ENCODE data around the gene CIZ1. TPM values are rescaled to one million over a fixed set of nuclear protein-coding genes. Genes with fewer than 3 reads are reported as not detected.
"Not testable (repeated sequence)": the region's sequence is repeated elsewhere in the genome, so short reads cannot be mapped to it uniquely, and the experiment has no call there.

Gene CIZ1
- total RNA-seq, 1 donor from 2014 or later = 75.3 TPM

GRCh38 chr9:128201441-128202369 lies 10.3 kb upstream of the CIZ1 start:
- ATAC-seq (ENCODE audit: poor library complexity) = no peak
- intact Hi-C loops (cut with DNase I) = no loop called here
- no peak for DNase-seq

- no peak for ATAC-seq (ENCODE audit: poor library complexity)
- intact Hi-C loops (cut with DNase I) = no loop called here
- no peak for DNase-seq
Observed at GRCh38 chr9:128193469-128194096, 2.2 kb upstream of the CIZ1 start.

DNA sequence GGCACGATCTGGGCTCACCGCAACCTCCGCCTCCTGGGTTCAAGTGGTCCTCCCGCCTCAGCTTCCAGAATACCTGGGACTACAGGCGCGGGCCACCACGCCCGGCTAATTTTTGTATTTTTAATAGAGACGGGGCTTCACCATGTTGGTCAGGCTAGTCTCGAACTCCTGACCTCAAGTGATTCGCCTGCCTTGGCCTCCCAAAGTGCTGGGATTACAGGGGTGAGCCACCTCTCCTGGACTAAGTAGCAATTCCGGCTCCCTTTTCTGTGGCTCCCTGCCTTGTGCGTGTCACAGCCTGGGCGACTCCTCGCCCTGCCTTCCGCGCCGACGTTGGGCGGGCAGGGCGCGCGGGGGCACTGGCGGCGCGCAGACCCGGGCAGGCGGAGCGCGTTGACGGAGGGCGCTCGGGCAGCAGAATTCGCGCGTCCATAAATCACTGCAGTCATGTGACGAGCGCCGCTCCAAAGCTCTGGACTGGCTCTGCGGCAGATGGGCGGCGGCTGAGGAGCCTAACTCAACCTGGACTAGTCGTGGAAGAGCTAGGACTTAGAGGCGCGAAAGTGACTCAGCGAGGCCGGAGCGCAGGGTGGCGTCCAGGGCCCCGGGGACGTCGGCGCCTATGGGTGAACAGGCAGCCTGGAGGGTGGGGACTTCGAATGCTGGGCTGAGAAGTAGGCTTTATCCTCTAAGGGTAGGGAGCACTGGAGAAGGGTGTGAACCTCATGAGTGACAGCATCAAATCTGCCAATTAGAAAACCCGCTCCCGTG lies 1.4 kb upstream of the CIZ1 start:
- peak; percentile 82 for DNase-seq
- intact Hi-C loops (cut with DNase I) = no loop called here
- peak; percentile 72 for ATAC-seq (ENCODE audit: poor library complexity)

DNA sequence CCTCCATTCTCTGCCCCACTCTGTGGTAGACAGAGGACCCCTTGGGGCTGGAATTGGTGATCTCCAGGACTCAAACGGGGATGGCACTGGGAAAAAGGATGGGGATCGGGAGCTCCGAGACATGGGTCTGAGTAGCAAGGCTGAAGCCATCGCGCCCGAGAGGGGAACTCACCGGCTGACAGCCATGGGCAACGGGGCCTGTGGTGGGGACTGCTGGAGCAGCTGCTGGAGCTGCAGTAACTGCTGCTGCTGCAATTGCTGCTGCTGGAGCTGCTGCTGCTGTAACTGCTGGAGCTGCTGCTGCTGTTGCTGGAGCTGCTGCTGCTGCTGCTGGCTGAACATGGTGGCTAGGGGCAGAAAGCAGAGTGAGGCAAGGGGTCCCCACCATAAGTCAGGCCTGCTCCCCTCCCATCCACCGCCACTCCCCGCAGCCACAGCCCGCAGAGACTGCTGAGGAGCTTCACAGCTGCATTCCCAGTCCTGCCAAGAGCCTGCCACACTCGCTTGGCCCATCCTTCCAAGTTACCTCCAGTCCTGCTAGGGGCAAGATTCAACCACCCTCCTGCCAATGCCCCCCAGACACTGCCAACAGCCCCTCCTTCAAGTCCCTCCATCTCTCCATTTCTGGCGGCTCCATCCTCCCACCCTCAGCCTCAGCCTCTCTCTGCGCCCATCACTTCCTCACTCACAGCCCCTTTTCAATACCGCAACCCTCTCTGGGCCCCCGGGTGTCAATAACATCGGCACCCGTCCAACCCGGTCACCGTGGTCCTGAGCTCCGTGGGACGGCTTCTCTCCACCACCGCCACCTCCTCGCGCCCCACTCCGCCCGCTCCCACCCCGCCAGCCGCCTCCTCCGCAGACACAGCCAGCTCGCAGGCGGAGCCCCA lies 611 bp downstream of the CIZ1 start:
- intact Hi-C loops (cut with DNase I) = no loop called here
- DNase-seq = no peak
- ATAC-seq (ENCODE audit: poor library complexity) = peak; percentile 27

DNA sequence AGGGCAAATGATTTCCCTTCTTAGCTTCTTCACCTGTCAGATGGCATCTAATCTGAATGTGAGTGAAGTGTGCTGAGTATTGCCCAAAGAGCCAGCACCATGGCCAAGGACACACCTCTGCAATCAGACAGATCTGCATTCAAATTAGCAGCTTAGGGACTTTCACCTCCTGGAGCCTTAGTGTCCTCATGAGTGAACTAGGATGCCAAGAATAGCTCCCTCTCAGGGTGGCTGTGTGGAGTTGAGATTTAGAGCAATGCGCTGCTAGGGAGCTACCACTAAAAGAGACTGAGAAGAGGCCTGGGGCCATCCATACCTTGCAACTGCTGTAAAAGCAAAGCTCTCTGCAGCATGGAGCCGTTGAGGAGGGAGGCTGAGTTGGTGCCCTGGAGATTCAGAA lies 1.4 kb downstream of the CIZ1 start:
- ATAC-seq (ENCODE audit: poor library complexity) (no peak), DNase-seq (no peak)
- intact Hi-C loops (cut with DNase I) = no loop called here

DNA sequence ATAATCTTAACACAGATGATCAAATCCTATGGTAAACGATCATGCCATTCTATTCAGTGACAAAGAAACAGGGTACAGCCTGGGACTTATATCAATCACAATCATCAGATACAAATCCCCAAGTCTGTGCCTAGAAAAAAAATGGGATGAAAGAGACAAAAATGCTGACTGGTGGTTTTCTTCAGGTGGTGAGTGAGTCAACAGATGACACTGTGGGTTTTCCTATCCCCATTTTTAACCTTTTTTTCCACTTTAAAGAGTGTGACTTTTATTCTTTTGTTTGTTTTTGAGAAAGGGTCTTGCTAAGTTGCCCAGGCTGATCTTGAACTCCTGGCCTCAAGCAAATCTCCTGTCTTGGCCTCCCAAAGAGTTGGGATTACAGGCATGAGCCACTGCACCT lies 3.2 kb downstream of the CIZ1 start:
- DNase-seq (no peak), ATAC-seq (ENCODE audit: poor library complexity) (no peak)
- intact Hi-C loops (cut with DNase I) = no loop called here

- DNase-seq (no peak), ATAC-seq (ENCODE audit: poor library complexity) (no peak)
- intact Hi-C loops (cut with DNase I) = no loop called here
Observed at GRCh38 chr9:128187361-128187760, 4.0 kb downstream of the CIZ1 start.

GRCh38 chr9:128185979-128186965 lies 5.1 kb downstream of the CIZ1 start:
- no peak for DNase-seq
- ATAC-seq (ENCODE audit: poor library complexity) = no peak
- intact Hi-C loops (cut with DNase I) = no loop called here

GRCh38 chr9:128182893-128183588 lies 8.3 kb downstream of the CIZ1 start:
- DNase-seq (no peak), ATAC-seq (ENCODE audit: poor library complexity) (no peak)
- intact Hi-C loops (cut with DNase I) = no loop called here

DNA sequence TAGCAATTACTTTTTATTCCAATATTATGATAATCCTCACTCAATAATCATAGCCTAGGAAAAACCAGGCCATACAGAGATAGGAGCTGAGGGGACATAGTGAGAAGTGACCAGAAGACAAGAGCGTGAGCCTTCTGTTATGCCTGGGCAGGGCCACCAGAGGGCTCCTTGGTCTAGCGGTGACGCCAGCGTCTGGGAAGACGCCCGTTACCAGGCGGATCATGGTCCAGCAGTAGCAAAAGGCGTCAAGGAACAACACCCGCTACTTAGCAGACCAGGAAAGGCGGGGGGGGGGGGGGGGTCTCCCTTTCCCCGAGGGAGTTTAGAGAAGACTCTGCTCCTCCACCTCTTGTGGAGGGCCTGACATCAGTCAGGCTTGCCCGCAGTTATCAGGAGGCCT lies 9.9 kb downstream of the CIZ1 start:
- intact Hi-C loops (cut with DNase I); ATAC-seq (ENCODE audit: poor library complexity): not testable (repeated sequence)
- peak; percentile 71 for DNase-seq

DNA sequence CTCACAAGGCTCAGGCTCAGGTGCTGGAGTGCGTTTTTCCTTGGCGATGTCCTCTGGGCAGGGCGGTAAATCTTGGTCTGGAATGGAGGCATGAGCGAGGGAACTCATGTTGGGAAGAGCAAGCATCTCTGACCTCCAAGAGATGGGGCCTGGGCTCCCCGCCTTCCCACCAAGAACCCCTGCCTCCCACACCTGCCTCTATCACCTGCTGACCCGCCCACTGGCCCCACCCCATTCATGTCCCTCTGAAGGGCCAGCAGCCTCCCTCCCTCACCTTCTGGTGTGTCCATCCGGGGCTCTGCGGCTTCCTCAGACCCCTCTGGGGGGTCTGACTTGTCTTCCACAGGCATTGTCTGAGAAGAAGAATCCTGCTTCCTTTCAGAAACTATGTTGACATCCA lies 10.9 kb downstream of the CIZ1 start:
- no peak for ATAC-seq (ENCODE audit: poor library complexity)
- intact Hi-C loops (cut with DNase I) = no loop called here
- no peak for DNase-seq

DNA sequence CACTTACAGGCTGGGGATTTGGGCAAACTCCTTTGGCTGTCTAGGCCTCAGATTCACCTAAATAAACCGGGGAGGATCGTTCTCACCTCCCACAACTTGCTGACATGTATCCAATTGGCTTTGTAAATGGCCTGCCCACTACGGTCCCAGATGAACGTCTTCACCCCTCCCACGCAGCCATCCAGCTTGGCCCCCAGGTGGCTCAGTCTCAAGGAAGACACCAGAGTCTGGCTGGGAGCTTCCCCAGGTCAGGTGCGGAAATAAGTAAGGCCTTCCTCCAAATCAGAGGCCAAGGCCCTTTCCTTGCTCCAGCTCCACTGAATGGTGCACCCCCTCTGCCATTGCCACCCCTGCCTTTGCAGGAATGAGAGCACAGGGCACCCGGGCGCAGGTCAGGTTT lies 11.4 kb downstream of the CIZ1 start:
- DNase-seq = no peak
- intact Hi-C loops (cut with DNase I) = no loop called here
- ATAC-seq (ENCODE audit: poor library complexity) = no peak

DNA sequence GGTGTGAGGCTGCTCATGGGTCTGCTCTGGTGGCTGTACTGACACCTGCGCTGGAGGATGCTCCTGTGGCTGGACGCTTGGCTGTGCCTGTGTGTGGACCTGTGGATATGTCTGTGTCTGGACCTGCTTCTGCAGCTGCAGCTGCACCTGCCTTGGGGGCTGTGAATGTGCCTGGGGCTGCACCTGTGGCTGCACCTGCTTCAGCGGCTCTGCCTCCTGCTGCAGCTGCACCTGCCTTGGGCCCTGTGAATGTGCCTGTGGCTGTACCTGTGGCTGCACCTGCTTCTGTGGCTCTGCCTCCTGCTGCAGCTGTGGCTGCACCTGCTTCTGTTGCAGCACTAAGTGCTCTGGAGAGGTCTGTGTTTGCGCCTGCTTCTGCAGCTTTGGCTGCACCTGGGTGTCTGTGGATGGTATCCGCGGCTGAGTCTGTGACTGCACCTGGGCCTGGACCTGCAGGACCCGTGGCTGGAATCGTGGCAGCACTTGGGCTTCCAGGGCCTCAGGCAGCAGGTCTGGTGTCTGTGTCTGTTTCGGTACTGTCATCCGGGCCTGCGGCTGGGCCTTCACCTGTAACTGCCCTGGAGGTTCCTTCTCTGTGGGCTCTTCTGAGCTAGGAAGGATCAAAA lies 12.5 kb downstream of the CIZ1 start:
- ATAC-seq (ENCODE audit: poor library complexity) = no peak
- intact Hi-C loops (cut with DNase I) = no loop called here
- DNase-seq = no peak

- intact Hi-C loops (cut with DNase I) = no loop called here
- ATAC-seq (ENCODE audit: poor library complexity) = no peak
- DNase-seq = no peak
Observed at GRCh38 chr9:128175726-128176125, 15.6 kb downstream of the CIZ1 start.

GRCh38 chr9:128175102-128175563 lies 16.2 kb downstream of the CIZ1 start:
- intact Hi-C loops (cut with DNase I) = no loop called here
- no peak for DNase-seq

GRCh38 chr9:128174062-128174461 lies 17.3 kb downstream of the CIZ1 start:
- intact Hi-C loops (cut with DNase I) = no loop called here
- DNase-seq = no peak
- ATAC-seq (ENCODE audit: poor library complexity) = no peak

More at GRCh38 chr9:128175102-128175563, 16.2 kb downstream of the CIZ1 start:
- no peak for ATAC-seq (ENCODE audit: poor library complexity)
